ENCODE results near the gene PPP1R14C.

- TF ChIP-seq CTCF (conservative IDR thresholded peaks at IDR 0.05) (no peak), EZH2 (IDR thresholded peaks at IDR 0.05; ENCODE audit: low read depth) (no peak)
These were observed 129.6 kb downstream of the PPP1R14C start for GRCh38 chr6:150272264-150272975.

Measured in PC-9 (cell line).